ENCODE results near the gene NTSR1.

Gene NTSR1

GRCh38 chr20:62666736-62667529, 41.7 kb upstream of the NTSR1 start:
- H3K36me3 ChIP-seq (ENCODE audit: control insufficient read depth, insufficient read depth, low read length), result peaks cover 3% of the 10 kb centered on the region
- H3K27me3 ChIP-seq (ENCODE audit: control insufficient read depth, insufficient read depth, low read length), result no peaks in the 10 kb centered on the region
- H3K9ac ChIP-seq (ENCODE audit: low read depth, low read length), result no peak overlapping the region
- no peak overlapping the region for H3K4me3 ChIP-seq (ENCODE audit: low read depth, low read length)
- H3K9me3 ChIP-seq (ENCODE audit: control insufficient read depth, insufficient read depth, low read length), result no peaks in the 10 kb centered on the region
- H3K4me1 ChIP-seq (ENCODE audit: control insufficient read depth, insufficient read depth, low read length), result no peaks in the 10 kb centered on the region

DNA sequence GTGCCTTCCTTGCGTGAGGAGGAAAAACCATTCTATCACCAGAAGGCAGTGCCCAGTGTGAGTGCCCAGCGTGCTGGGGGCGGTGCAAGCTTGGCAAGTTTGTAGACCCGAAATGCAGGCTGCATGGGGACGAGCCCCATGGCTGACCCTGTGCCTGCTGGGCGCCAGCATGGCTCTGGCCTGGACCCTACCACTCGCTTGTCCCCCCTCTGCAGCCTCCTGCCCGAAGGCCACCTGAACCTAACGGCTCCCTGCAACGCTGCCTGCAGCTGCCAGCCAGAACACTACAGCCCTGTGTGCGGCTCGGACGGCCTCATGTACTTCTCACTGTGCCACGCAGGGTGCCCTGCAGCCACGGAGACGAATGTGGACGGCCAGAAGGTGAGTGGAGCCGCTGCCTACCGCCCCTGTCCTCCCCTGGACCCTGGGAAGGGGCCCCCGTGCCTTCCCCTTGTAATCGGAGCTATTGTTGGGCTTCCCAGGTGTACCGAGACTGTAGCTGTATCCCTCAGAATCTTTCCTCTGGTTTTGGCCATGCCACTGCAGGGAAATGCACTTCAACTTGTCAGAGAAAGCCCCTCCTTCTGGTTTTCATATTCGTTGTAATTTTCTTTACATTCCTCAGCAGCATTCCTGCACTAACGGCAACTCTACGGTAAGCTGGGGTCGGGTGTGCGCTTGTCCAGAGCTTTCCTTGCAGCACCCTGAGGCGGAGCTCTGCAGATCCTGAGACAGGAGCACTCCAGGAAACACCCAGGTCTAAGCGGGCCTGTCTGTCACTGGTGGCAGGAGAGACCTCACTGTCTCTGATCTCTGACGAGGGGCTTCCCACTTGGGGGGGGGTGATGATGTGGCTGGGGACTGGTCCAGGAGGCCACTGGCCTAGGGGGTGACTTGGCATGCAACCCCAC, 40.9 kb upstream of the NTSR1 start:
- H3K9ac ChIP-seq (ENCODE audit: low read depth, low read length), result no peak overlapping the region
- H3K9me3 ChIP-seq (ENCODE audit: control insufficient read depth, insufficient read depth, low read length), result no peaks in the 10 kb centered on the region
- no peaks in the 10 kb centered on the region for H3K4me1 ChIP-seq (ENCODE audit: control insufficient read depth, insufficient read depth, low read length)
- no peak overlapping the region for H3K4me3 ChIP-seq (ENCODE audit: low read depth, low read length)
- peaks cover 3% of the 10 kb centered on the region for H3K36me3 ChIP-seq (ENCODE audit: control insufficient read depth, insufficient read depth, low read length)
- no peaks in the 10 kb centered on the region for H3K27me3 ChIP-seq (ENCODE audit: control insufficient read depth, insufficient read depth, low read length)

DNA sequence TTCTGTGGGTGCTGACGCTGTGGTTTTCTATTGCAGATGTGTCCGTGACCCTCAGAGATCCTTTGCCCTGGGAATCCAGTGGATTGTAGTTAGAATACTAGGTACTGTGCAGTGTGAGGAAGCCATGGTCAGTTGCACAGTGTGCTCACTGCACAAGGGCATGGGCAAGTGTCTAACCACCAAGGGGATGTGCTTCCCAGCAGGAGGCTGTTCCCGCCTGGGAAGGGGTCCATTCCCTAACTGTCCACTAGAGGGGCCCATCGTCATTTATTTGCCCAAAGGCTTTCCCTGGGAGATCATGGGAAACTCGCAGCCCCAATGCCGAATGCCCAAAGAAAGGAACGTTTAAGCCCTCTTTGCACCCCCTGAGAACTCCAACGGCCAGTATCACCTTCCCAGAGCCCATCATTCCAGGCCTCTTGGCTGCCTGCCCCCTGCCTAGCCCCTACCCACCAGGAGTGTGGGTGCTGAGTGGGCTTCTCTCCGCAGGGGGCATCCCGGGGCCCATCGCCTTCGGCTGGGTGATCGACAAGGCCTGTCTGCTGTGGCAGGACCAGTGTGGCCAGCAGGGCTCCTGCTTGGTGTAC, 40.1 kb upstream of the NTSR1 start:
- Histone ChIP-seq H3K9ac (ENCODE audit: low read depth, low read length) (no peak overlapping the region), H3K36me3 (ENCODE audit: control insufficient read depth, insufficient read depth, low read length) (peaks cover 3% of the 10 kb centered on the region), H3K27me3 (ENCODE audit: control insufficient read depth, insufficient read depth, low read length) (no peaks in the 10 kb centered on the region), H3K4me1 (ENCODE audit: control insufficient read depth, insufficient read depth, low read length) (no peaks in the 10 kb centered on the region), H3K9me3 (ENCODE audit: control insufficient read depth, insufficient read depth, low read length) (no peaks in the 10 kb centered on the region), H3K4me3 (ENCODE audit: low read depth, low read length) (no peak overlapping the region)

DNA sequence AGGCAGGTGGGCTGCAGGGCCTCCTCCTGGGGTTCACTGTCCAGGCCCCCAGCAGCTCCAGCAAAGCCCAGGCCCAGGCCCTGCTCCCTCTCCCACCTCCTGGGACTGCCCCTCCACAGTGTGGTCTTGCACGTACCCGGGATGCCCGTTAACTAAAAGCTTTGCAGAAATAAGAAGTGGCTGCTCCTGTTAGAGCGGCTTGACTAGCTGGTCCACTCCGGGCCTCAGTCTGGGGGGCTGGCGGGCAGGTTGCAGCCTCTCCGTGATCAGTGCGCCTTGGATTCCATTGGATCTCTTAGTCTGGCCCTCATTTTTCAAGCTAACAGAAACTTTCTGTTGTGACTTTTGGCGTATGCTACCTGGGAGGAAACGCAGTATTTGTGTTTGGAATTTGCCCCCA, 39.4 kb upstream of the NTSR1 start:
- Histone ChIP-seq H3K4me3 (ENCODE audit: low read depth, low read length) (no peak overlapping the region), H3K9ac (ENCODE audit: low read depth, low read length) (no peak overlapping the region), H3K9me3 (ENCODE audit: control insufficient read depth, insufficient read depth, low read length) (no peaks in the 10 kb centered on the region), H3K27me3 (ENCODE audit: control insufficient read depth, insufficient read depth, low read length) (no peaks in the 10 kb centered on the region), H3K36me3 (ENCODE audit: control insufficient read depth, insufficient read depth, low read length) (peaks cover 3% of the 10 kb centered on the region), H3K4me1 (ENCODE audit: control insufficient read depth, insufficient read depth, low read length) (no peaks in the 10 kb centered on the region)

- Histone ChIP-seq H3K27me3 (ENCODE audit: control insufficient read depth, insufficient read depth, low read length) (no peaks in the 10 kb centered on the region), H3K36me3 (ENCODE audit: control insufficient read depth, insufficient read depth, low read length) (peaks cover 3% of the 10 kb centered on the region), H3K9me3 (ENCODE audit: control insufficient read depth, insufficient read depth, low read length) (no peaks in the 10 kb centered on the region), H3K9ac (ENCODE audit: low read depth, low read length) (no peak overlapping the region), H3K4me1 (ENCODE audit: control insufficient read depth, insufficient read depth, low read length) (no peaks in the 10 kb centered on the region), H3K4me3 (ENCODE audit: low read depth, low read length) (no peak overlapping the region)
Observed at GRCh38 chr20:62670156-62670555, 38.5 kb upstream of the NTSR1 start.

GRCh38 chr20:62670998-62671397, 37.6 kb upstream of the NTSR1 start:
- Histone ChIP-seq H3K27me3 (ENCODE audit: control insufficient read depth, insufficient read depth, low read length) (no peaks in the 10 kb centered on the region), H3K9ac (ENCODE audit: low read depth, low read length) (no peak overlapping the region), H3K4me1 (ENCODE audit: control insufficient read depth, insufficient read depth, low read length) (no peaks in the 10 kb centered on the region), H3K36me3 (ENCODE audit: control insufficient read depth, insufficient read depth, low read length) (peaks cover 3% of the 10 kb centered on the region), H3K9me3 (ENCODE audit: control insufficient read depth, insufficient read depth, low read length) (no peaks in the 10 kb centered on the region), H3K4me3 (ENCODE audit: low read depth, low read length) (no peak overlapping the region)

GRCh38 chr20:62671765-62672164, 36.9 kb upstream of the NTSR1 start:
- no peaks in the 10 kb centered on the region for H3K4me1 ChIP-seq (ENCODE audit: control insufficient read depth, insufficient read depth, low read length)
- H3K9ac ChIP-seq (ENCODE audit: low read depth, low read length), result no peak overlapping the region
- H3K36me3 ChIP-seq (ENCODE audit: control insufficient read depth, insufficient read depth, low read length), result peaks cover 3% of the 10 kb centered on the region

GRCh38 chr20:62674370-62674769, 34.3 kb upstream of the NTSR1 start:
- H3K4me1 ChIP-seq (ENCODE audit: control insufficient read depth, insufficient read depth, low read length), result no peaks in the 10 kb centered on the region
- peaks cover 3% of the 10 kb centered on the region for H3K36me3 ChIP-seq (ENCODE audit: control insufficient read depth, insufficient read depth, low read length)
- no peak overlapping the region for H3K9ac ChIP-seq (ENCODE audit: low read depth, low read length)
- H3K4me3 ChIP-seq (ENCODE audit: low read depth, low read length), result no peak overlapping the region
- H3K9me3 ChIP-seq (ENCODE audit: control insufficient read depth, insufficient read depth, low read length), result no peaks in the 10 kb centered on the region
- H3K27me3 ChIP-seq (ENCODE audit: control insufficient read depth, insufficient read depth, low read length), result no peaks in the 10 kb centered on the region

More at GRCh38 chr20:62671765-62672164, 36.9 kb upstream of the NTSR1 start:
- H3K27me3 ChIP-seq (ENCODE audit: control insufficient read depth, insufficient read depth, low read length), result no peaks in the 10 kb centered on the region
- H3K9me3 ChIP-seq (ENCODE audit: control insufficient read depth, insufficient read depth, low read length), result no peaks in the 10 kb centered on the region
- no peak overlapping the region for H3K4me3 ChIP-seq (ENCODE audit: low read depth, low read length)

GRCh38 chr20:62675156-62675876, 33.3 kb upstream of the NTSR1 start:
- Histone ChIP-seq H3K36me3 (ENCODE audit: control insufficient read depth, insufficient read depth, low read length) (peaks cover 2% of the 10 kb centered on the region), H3K9ac (ENCODE audit: low read depth, low read length) (no peak overlapping the region), H3K9me3 (ENCODE audit: control insufficient read depth, insufficient read depth, low read length) (no peaks in the 10 kb centered on the region), H3K4me1 (ENCODE audit: control insufficient read depth, insufficient read depth, low read length) (no peaks in the 10 kb centered on the region), H3K27me3 (ENCODE audit: control insufficient read depth, insufficient read depth, low read length) (no peaks in the 10 kb centered on the region), H3K4me3 (ENCODE audit: low read depth, low read length) (no peak overlapping the region)

DNA sequence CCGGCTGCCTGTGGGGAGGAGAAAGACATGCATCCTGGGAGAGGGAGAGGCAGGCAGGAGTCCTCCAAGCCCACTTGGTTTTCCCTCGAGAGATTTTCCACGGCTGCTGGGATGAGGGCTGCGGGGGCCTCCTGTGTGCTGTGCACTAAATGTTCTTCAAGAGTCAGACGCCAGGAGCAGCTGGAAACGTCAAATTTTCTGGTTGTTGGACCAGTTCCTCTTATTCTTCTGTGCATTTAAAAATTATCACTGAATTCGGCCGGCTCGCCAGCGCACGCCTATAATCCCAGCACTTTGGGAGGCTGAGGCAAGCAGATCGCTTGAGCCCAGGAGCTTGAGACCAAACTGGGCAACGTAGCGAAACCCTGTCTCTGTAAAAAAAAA, 32.8 kb upstream of the NTSR1 start:
- no peaks in the 10 kb centered on the region for H3K9me3 ChIP-seq (ENCODE audit: control insufficient read depth, insufficient read depth, low read length)
- H3K27me3 ChIP-seq (ENCODE audit: control insufficient read depth, insufficient read depth, low read length), result no peaks in the 10 kb centered on the region
- no peak overlapping the region for H3K9ac ChIP-seq (ENCODE audit: low read depth, low read length)
- no peaks in the 10 kb centered on the region for H3K36me3 ChIP-seq (ENCODE audit: control insufficient read depth, insufficient read depth, low read length)
- no peaks in the 10 kb centered on the region for H3K4me1 ChIP-seq (ENCODE audit: control insufficient read depth, insufficient read depth, low read length)
- H3K4me3 ChIP-seq (ENCODE audit: low read depth, low read length), result no peak overlapping the region

DNA sequence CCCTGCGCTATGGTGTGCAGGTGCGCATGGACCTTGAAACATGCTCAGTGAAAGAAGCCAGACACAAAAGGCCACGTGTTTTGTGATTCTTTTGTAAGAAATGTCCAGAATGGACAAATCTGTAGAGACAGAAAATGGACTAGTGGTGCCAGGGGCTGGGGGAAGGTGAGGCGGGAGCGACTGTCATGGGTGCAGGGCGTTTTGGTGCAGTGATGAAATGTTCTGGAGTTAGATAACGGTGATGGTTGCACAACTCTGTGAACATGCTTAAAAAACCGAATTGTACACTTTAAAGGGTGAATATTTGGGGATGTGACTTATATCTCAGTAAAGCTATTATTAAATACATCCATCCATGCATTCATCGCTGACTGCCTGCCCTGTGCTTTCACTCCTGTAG, 31.7 kb upstream of the NTSR1 start:
- no peaks in the 10 kb centered on the region for H3K36me3 ChIP-seq (ENCODE audit: control insufficient read depth, insufficient read depth, low read length)
- no peaks in the 10 kb centered on the region for H3K27me3 ChIP-seq (ENCODE audit: control insufficient read depth, insufficient read depth, low read length)
- H3K9ac ChIP-seq (ENCODE audit: low read depth, low read length), result no peak overlapping the region
- H3K4me3 ChIP-seq (ENCODE audit: low read depth, low read length), result no peak overlapping the region
- H3K9me3 ChIP-seq (ENCODE audit: control insufficient read depth, insufficient read depth, low read length), result no peaks in the 10 kb centered on the region
- H3K4me1 ChIP-seq (ENCODE audit: control insufficient read depth, insufficient read depth, low read length), result no peaks in the 10 kb centered on the region

Measured in iPS-15b (cell line).